Measurements from ENCODE around the gene CYLC2.

CYLC2 gene, protein sequence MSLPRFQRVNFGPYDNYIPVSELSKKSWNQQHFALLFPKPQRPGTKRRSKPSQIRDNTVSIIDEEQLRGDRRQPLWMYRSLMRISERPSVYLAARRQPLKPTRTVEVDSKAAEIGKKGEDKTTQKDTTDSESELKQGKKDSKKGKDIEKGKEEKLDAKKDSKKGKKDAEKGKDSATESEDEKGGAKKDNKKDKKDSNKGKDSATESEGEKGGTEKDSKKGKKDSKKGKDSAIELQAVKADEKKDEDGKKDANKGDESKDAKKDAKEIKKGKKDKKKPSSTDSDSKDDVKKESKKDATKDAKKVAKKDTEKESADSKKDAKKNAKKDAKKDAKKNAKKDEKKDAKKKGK

DNA sequence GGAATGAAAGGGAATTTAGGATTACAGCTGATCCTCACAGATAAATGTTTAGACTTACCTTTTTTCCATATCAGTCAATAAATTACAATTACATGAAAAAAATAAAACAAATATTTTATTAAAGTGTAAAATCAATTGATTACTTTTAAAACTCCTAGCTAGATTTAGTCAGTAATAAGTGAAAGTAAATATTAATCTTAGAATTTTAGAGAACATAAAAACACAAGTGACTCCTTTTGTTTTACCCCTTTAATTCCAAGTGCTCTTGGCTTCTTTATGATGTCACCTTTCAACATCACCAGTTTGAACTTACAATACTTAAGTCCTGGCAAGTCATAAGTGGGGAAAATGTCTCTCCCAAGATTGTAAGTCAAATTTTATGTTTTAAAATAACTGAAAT is at the start of gene CYLC2:
TSS of gene CYLC2 (plus strand) at position 301 of the 400 bp plus-strand sequence. CDS start at position 349, 48 bp downstream.
- DNase-seq (ENCODE audit: low read depth in 2 of 2): no peak

DNA sequence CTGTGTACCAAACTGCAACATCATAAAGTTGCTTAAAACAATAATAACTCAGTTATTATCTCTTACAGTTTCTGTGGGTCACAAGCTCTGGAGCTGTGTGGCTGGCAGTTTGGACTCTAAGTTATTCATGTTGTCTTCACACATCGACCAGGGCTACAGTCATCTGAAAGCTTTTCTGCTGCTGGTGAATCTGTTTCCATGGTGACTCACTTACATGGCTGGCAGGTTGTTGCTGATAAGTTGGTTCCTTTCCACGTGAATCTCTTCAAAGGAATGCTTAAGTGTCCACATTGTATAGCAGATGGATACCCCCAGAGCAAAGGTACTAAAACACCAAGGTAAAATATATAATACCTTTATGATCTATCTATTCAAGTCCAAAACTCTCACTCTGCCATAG is 44.8 kb upstream of the CYLC2 start:
- no peak for DNase-seq (ENCODE audit: low read depth in 2 of 2)

DNA sequence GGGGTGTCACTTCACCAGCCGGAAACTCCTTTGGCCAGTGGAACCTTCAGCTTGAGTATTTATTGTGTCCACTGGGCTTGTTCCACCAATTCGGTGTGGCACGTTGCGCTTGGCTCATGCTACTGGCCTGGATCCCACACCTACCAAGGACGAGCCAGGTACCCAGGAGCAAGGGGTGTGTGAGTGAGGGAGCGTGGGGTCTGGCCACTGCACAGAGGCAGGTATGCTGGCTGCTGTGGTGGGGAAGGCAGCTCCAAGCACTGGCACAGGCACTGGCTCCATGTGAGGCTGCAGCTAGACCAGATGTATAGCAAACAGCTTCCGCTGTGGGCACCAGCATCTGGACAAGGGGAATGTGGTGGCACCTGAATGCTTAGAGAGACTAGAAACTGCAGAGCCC is 28.1 kb upstream of the CYLC2 start:
- DNase-seq (ENCODE audit: low read depth in 2 of 2): no peak

DNA sequence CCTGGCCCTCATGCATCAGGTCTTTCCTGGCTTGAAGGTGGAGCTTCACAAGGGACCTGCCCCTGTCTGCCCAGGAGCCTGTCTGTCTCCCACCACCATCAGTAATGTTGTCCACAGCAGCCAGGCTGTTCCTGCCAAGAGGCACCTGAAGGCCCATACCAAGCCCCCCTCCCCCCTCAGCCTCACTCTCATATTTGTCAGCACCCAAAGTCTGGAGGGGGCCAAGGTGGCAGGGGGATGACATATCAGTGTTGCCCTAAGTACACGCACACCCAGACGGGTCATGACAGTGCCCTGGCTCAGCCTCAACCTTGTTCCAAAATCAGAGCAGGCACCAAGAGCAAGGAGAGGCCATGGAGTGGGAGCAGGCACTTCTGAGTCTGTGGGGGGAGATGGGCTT is 27.2 kb upstream of the CYLC2 start:
- no peak for DNase-seq (ENCODE audit: low read depth in 2 of 2)

DNA sequence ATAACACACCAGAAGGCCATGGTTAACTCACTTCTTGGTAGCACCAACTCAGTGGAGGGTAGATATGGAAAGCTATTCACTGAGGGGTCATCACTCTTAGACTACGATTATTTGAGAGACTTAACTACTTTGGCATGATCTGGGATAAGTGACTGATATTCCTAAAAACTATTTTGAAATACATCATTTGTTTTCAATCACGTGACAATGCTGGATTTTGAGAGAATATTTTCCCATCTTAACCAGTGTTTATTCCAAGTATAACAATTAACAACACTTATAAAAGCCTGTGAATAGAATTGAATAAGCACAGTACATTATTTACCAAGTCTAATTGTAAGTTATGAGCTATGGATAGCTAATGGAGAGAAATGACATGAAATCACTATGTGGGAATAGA is 22.4 kb upstream of the CYLC2 start:
- DNase-seq (ENCODE audit: low read depth in 2 of 2): no peak

DNA sequence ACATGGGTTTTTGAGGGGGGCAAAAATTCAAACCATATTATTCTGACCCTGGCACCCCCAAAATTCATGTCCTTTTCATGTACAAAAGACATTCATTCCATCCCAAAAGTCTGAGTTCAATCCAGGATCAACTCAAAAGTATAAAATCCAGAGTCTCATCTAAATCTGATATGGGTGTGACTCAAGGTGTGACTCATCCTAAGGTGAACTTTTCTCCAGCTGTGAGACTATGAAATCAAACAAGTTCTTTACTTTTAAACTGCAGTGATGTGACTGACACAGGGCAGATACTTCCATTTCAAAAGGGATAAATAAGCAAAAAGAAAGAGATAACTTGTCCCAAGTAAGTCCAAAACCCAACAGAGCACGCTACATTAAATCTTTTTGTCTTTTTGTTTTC is 20.6 kb upstream of the CYLC2 start:
- no peak for DNase-seq (ENCODE audit: low read depth in 2 of 2)

DNA sequence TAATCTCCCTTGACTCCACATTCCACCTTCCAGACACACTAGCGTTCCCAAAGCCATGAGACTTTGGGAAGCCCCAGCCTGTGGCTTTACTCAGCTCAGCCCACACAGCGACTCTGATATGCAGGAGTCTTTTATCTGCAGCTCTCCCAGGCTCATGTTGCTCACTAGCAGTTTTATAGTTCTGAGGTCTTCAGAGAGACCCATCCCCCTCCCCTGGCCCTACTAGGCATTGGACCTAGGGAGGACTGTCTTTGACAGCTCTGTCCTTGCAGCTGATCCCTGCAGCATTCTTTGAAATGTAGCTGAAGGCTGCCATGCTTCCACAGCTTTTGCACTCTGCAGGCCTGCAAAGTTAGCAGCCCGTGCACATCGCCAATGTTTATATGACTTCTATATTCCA is 19.9 kb upstream of the CYLC2 start:
- DNase-seq (ENCODE audit: low read depth in 2 of 2): no peak

DNA sequence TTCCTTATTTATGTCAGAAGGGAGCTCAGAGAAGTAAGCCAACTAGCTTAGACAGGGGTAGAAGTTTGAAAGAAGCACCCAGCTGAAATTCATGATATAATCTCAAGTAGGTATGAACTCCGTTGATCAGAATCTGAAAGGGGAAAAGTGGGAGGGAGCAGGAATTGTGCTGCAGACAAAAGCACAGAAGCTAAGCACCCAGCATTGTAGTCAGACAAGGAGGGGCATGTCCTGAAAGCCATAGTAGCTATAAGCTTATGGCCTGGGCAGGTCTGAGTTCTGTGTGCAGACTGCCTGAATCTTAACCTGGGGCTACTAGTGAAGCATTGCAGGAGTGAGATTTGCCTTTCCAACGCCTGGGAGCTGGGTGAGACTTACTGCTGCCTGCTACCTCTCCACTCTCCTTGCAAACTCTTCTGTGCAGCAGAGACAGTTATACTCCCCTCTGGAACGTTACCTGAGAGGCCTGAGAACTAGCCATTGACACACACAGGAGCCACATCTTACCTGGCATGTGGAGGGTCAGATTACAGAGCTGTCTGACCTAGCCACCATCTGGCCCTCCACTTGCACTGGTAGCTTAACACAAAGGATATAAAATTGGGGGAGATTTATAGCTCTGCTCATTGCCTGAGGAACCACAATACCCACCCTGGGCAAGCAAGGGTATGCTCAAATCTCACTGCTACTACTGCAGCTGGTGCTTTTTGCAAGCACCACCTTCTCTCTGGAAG is 9.8 kb upstream of the CYLC2 start:
- DNase-seq (ENCODE audit: low read depth in 2 of 2): no peak

DNA sequence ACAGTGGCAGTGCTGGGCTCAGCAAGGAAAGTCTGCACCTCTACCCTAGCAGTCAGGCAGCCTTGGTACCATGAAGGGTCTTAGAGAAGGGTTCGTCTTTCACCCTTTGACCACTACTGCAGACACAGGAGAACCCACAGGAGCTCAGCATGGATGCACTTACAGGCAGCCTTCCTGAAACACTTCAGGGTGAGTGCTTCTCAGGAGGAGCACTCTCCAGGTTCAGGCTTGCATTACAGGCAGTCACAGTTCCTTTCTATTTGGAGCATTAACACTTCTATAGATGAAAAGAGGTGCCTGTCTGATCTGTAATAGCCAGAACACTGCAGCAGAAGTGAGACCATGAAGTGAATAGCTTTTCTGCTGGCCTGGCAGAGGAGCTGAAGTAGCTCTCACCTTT is 8.7 kb upstream of the CYLC2 start:
- no peak for DNase-seq (ENCODE audit: low read depth in 2 of 2)

DNA sequence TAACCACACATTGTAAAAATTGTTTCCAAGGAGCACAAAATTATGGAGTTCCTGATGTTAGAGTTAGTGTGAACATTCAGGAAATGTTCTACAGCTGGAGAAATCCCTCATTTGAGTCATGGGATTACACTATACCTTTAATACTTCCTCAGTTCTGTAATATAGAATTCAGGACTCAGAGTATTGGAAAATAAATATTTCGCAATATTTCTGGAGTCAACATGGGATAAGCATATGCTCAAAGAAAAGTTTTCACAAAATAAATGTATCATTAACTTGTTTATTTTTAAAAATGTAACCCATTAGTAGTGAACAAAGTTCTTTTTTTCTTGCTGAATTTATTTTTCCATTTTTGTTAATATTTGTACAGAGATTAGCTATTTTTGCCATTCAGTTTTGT is 8.6 kb downstream of the CYLC2 start:
- DNase-seq (ENCODE audit: low read depth in 2 of 2): no peak

DNA sequence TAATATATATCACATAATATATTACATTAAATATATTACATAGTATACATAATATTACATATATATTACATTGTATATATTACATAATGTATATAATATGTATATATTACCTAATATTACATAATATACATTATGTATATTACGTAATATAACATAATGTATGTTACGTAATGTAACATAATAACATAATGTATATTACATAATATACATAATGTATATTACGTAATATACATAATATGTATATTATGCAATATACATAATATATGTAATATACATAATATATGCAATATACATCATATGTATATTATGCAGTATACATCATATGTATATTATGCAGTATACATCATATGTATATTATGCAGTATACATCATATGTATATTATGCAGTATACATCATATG is 19.1 kb downstream of the CYLC2 start:
- DNase-seq (ENCODE audit: low read depth in 2 of 2): no peak

DNA sequence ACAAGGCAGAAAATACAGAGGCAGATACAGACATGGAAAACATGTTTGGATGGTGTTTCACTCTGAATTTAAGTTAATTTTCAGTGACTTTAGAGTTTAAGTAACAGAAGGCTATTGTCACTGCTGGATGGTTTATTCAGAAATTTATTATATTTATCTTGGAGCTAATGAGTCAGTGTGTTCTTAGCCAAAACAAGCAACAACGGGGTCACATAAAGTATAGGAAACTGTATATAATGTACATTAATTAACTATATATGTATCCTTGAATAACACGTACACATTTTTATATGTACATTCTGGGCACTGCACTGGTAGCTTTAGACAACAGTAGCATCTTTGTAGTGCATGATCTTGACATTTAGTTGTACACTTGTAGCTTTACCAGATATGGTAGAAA is 30.7 kb downstream of the CYLC2 start:
- DNase-seq (ENCODE audit: low read depth in 2 of 2): no peak

DNA sequence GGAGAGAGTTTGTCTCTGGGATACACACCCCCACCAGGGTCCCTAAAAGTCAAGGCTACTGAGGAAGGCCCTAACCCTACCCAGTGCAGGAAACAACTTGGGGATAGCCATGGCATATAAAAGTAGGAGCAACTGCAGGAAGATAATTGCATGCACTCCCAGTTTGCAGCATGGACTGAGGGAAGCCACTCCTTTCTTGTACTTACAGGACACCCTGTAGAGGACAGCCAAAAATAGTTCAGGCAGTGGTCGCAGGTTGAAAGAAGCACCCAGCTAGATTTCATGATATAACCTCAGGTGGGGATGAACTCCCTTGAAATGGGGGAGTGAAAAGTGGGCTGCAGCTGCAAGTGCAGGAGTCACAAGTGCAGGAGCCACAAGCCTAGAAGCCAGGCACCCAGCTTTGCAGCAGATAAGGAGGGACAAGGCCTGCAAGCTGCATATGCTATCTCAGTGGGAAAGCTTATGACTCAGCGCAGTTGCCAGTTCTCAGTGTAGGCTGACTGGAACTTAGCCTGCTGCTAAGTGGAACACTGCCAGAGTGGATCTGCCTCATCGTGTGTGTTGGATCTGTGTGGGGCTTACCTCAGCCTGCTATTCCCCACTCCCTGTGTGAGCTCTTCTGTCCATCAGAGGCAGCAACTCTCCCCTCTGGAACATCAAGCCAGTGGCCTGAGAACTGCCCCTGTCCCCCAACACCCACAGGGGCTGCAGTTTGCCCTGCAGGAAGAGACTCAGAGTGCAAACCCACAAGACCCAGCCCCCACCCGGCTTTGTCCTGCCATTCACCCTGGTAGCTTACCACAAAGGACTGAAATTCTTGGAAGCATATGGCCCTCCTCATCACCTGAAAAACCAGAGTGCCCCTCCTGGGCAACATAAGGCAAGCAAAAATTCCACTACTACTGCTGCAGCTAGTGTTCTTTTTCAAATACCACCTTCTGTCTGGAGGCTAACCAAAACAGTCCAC is 42.7 kb downstream of the CYLC2 start:
- DNase-seq (ENCODE audit: low read depth in 2 of 2): no peak

DNA sequence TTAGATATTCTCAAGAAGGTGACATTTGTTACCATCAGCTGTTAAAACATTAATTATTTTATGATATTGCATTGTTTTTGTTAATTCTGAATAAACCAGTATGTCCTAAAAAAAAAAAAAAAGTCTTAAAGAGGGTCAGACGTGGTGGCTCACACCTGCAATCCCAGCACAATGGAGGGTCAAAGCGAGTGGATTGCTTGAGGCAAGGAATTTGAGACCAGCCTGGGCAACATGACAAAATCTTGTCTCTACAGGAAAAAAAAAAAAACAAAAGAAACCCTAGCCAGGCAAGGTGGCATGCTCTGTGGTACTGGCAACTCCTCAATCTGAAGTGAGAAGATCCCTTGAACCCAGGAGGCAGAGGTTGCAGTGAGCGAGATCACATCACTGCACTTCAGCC is 46.8 kb downstream of the CYLC2 start:
- no peak for DNase-seq (ENCODE audit: low read depth in 2 of 2)

All from stimulated activated CD8-positive, alpha-beta memory T cell treated with anti-CD3 and anti-CD28 coated beads, Interleukin-7, amount 100 ng/mL, for 1 hour (primary cell).